PFSK-1 (cell line): Measurements from ENCODE around the gene YLPM1.

Experiments
- POLR2AphosphoS5 ChIP-seq: IDR thresholded peaks from 2 replicates; pipeline ENCODE4 v1.6.1; 2012; ENCODE audit warnings: low read depth, mild to moderate bottlenecking, control low read depth, low read length, moderate library complexity
- REST ChIP-seq, 2 experiments: IDR thresholded peaks; 2 replicates each; pipeline versions ENCODE4 v1.6.1 to v1.8.0; 2011 to 2012; ENCODE audit warnings: low read depth in 2 of 2, low read length in 2 of 2, control low read depth in 1 of 2, inconsistent platforms in 1 of 2, mild to moderate bottlenecking in 1 of 2, moderate library complexity in 1 of 2; ENCODE audit not compliant: insufficient read depth in 1 of 2
- SIN3A ChIP-seq: IDR thresholded peaks from 2 replicates; pipeline ENCODE4 v1.6.1; 2012; ENCODE audit warnings: mild to moderate bottlenecking, low read length, moderate library complexity, borderline replicate concordance; ENCODE audit not compliant: insufficient read depth
- TAF1 ChIP-seq: IDR thresholded peaks from 2 replicates; pipeline ENCODE4 v1.6.1; 2012; ENCODE audit warnings: low read length, control low read depth, borderline replicate concordance; ENCODE audit not compliant: insufficient read depth

GRCh38 chr14:74832849-74833248 is 69.7 kb downstream of the YLPM1 start:
- TF ChIP-seq POLR2AphosphoS5 (no peak), SIN3A (no peak), REST (IDR thresholded peaks at IDR 0.05; ENCODE audit: insufficient read depth in 1 of 2, low read depth in 2 of 2, low read length in 2 of 2) (no peak), TAF1 (no peak)
